ENCODE data around the gene AGBL4. TPM values are rescaled to one million over a fixed set of nuclear protein-coding genes. Genes with fewer than 3 reads are reported as not detected.
A peak's percentile ranks its signal among the peaks of the same experiment; 100 is the strongest.

The AGBL4 gene
- total and polyA plus RNA-seq, 2 of the 4 experiments (the other 2 are of a cell fraction), result not detected

GRCh38 chr1:48498096-48498791 is 1525.5 kb downstream of the AGBL4 start:
- peak; percentile 70 for DNase-seq
- no peak overlapping the region for H4K8ac ChIP-seq (ENCODE audit: low read depth in 2 of 2, low read length in 2 of 2)
- in situ Hi-C loops (cut with MboI; ENCODE audit: low sequenced_read_pairs) (no loop called here), dilution Hi-C loops (cut with HindIII; ENCODE audit: low sequenced_read_pairs, unreplicated experiment) (no loop called here), intact Hi-C loops (cut with micrococcal nuclease) (loop anchor here (1.0 to 10.0 kb wide), 5 partner anchors 26 to 1323 kb away; partner anchors contain the start of gene SPATA6)
- H3K9me1 ChIP-seq (ENCODE audit: insufficient read depth, low read length), result peaks cover 8% of the 10 kb centered on the region
- BruUV-seq (replicated peaks), result no TSS peak
- no peak overlapping the region for H2BK120ac ChIP-seq (ENCODE audit: low read depth, low read length)
- peak; percentile 75 for ATAC-seq (ENCODE audit: low read depth)
- no peak overlapping the region for H3K56ac ChIP-seq (ENCODE audit: extremely low read depth, insufficient read depth, low read length)
- H3K4me2 ChIP-seq (ENCODE audit: low read depth, low read length), result no peak overlapping the region
- no peaks in the 10 kb centered on the region for H3K79me1 ChIP-seq (ENCODE audit: low read depth in 1 of 2, low read length in 2 of 2)
- H3K27ac ChIP-seq (ENCODE audit: insufficient read depth, low read length), result no peak overlapping the region
- H2BK20ac ChIP-seq (ENCODE audit: low read depth, low read length), result no peak overlapping the region
- WGBS, 2 experiments (ENCODE audit: extremely low coverage in 2 of 2, insufficient read length in 1 of 2), result 37% methylated on average over 3 of the region's 15 CpGs; no CpG with 5 or more reads in 1 of the 2 experiments
- H4K5ac ChIP-seq (ENCODE audit: low read depth, low read length), result no peak overlapping the region
- H2BK15ac ChIP-seq (ENCODE audit: low read depth, low read length), result no peak overlapping the region
- no peaks in the 10 kb centered on the region for H3K36me3 ChIP-seq (ENCODE audit: control insufficient read depth, insufficient read depth, low read length)
- H3K14ac ChIP-seq (replicated peaks; ENCODE audit: low read depth, low read length), result no peak overlapping the region
- no peak overlapping the region for H3K18ac ChIP-seq (ENCODE audit: low read depth, low read length)
- H4K20me1 ChIP-seq (ENCODE audit: insufficient read depth, low read length), result peaks cover 3% of the 10 kb centered on the region; the same call in 1 of the 2 replicates
- H3K4me3 ChIP-seq (ENCODE audit: insufficient read depth, low read depth, low read length), result no peak overlapping the region
- H2AK9ac ChIP-seq (replicated peaks; ENCODE audit: low read depth, low read length, poor library complexity), result no peak overlapping the region
- peak overlapping the region; percentile 24 for H2AFZ ChIP-seq (replicated peaks; ENCODE audit: low read length, poor library complexity)
- POLR2A ChIA-PET (ENCODE audit: unreplicated experiment), result interaction anchor here (0.6 kb wide), 1 partner anchor 362 kb away, joined by 3 read pairs; no protein-coding TSS in a partner anchor
- no peak overlapping the region for H2AK5ac ChIP-seq (ENCODE audit: low read depth, low read length)
- CTCF ChIA-PET, result interaction anchor here (0.6 to 2.2 kb wide), 12 partner anchors 11 to 388 kb away, joined by 3 to 17 read pairs (median 4); no protein-coding TSS in a partner anchor
- H3K27me3 ChIP-seq (ENCODE audit: control insufficient read depth, insufficient read depth, low read length), result no peaks in the 10 kb centered on the region
- peaks cover 13% of the 10 kb centered on the region for H3K4me1 ChIP-seq (ENCODE audit: control insufficient read depth, insufficient read depth, low read length)
- no peak for TF ChIP-seq MAFK (IDR thresholded peaks at IDR 0.05; ENCODE audit: low read depth, low read length)
- peak; percentile 73 for TF ChIP-seq RAD21 (IDR thresholded peaks at IDR 0.05; ENCODE audit: low read length)
- TF ChIP-seq POLR2A (IDR thresholded peaks at IDR 0.05; ENCODE audit: low read depth, low read length), result no peak
- TF ChIP-seq NFE2L2 (IDR thresholded peaks at IDR 0.05; ENCODE audit: low read depth, low read length), result no peak
- TF ChIP-seq ELK1 (IDR thresholded peaks at IDR 0.05; ENCODE audit: borderline replicate concordance, low read depth, low read length), result no peak
- TF ChIP-seq BHLHE40 (IDR thresholded peaks at IDR 0.05; ENCODE audit: low read depth, low read length), result no peak
- peak; percentile 78 for TF ChIP-seq SMC3 (IDR thresholded peaks at IDR 0.05; ENCODE audit: low read depth, low read length)
- TF ChIP-seq CTCF (conservative IDR thresholded peaks at IDR 0.05; ENCODE audit: low read depth, low read length), result peak; percentile 93
- TF ChIP-seq RCOR1 (IDR thresholded peaks at IDR 0.05; ENCODE audit: insufficient replicate concordance, low read length), result no peak
- TF ChIP-seq CEBPB (IDR thresholded peaks at IDR 0.05; ENCODE audit: low read depth, low read length), result no peak
- TF ChIP-seq CHD1 (IDR thresholded peaks at IDR 0.05; ENCODE audit: low read depth, low read length), result no peak
- TF ChIP-seq USF2 (IDR thresholded peaks at IDR 0.05; ENCODE audit: low read depth, low read length), result no peak
- no peak for TF ChIP-seq MAZ (IDR thresholded peaks at IDR 0.05; ENCODE audit: borderline replicate concordance, low read depth, low read length)
- TF ChIP-seq FOS (IDR thresholded peaks at IDR 0.05; ENCODE audit: low read depth, low read length), result no peak
- H2BK5ac ChIP-seq (ENCODE audit: low read depth, low read length, poor library complexity, severe bottlenecking), result no peak overlapping the region
- no peaks in the 10 kb centered on the region for H3K9me3 ChIP-seq (ENCODE audit: control insufficient read depth, insufficient read depth, low read length)
- H4K91ac ChIP-seq (ENCODE audit: insufficient read depth, low read depth, low read length), result no peak overlapping the region
- no peak overlapping the region for H3K23ac ChIP-seq (ENCODE audit: low read depth, low read length)
- no peak overlapping the region for H3K4ac ChIP-seq (ENCODE audit: low read depth, low read length)
- H3K9ac ChIP-seq (ENCODE audit: low read depth, low read length), result no peak overlapping the region
